Mesenchymal stem cell (in vitro differentiated cells and primary cell): Measurements from ENCODE around the gene MXRA7.
"Not testable (repeated sequence)": the region's sequence is repeated elsewhere in the genome, so short reads cannot be mapped to it uniquely, and the experiment has no call there.

ENCODE experiments used
- DNase-seq: peaks from one replicate; pipeline ENCODE4 v3.0.0-alpha.2; 2013
- H2AFZ ChIP-seq: one replicate; pipeline ENCODE4 v1.6.1; 2013; ENCODE audit warnings: low read depth, mild to moderate bottlenecking, control low read depth, inconsistent platforms, low read length, moderate library complexity
- H2AK5ac ChIP-seq: 2 replicates; pipeline ENCODE4 v1.6.1; 2013; ENCODE audit warnings: low read length, moderate library complexity, mild to moderate bottlenecking, inconsistent platforms; ENCODE audit not compliant: severe bottlenecking
- H2BK120ac ChIP-seq: one replicate; pipeline ENCODE4 v1.6.1; 2013; ENCODE audit warnings: low read depth, mild to moderate bottlenecking, inconsistent platforms, low read length, moderate library complexity
- H2BK12ac ChIP-seq, 2 experiments: one replicate each; pipeline ENCODE4 v1.6.1; 2013; ENCODE audit warnings: inconsistent platforms in 2 of 2, low read length in 2 of 2, mild to moderate bottlenecking in 2 of 2, moderate library complexity in 2 of 2, control low read depth in 1 of 2
- H2BK15ac ChIP-seq: one replicate; pipeline ENCODE4 v1.6.1; 2013; ENCODE audit warnings: mild to moderate bottlenecking, low read depth, inconsistent platforms; ENCODE audit not compliant: poor library complexity, severe bottlenecking
- H2BK5ac ChIP-seq: 2 replicates; pipeline ENCODE4 v1.6.1; 2013; ENCODE audit warnings: low read depth, mild to moderate bottlenecking, low read length, control low read depth, inconsistent platforms; ENCODE audit not compliant: poor library complexity, severe bottlenecking
- H3K14ac ChIP-seq, 2 experiments: one replicate each; pipeline ENCODE4 v1.6.1; 2013; ENCODE audit warnings: inconsistent platforms in 2 of 2, low read length in 2 of 2, control low read depth in 1 of 2, mild to moderate bottlenecking in 1 of 2, moderate library complexity in 1 of 2
- H3K18ac ChIP-seq, 2 experiments: one replicate each; pipeline ENCODE4 v1.6.1; 2013; ENCODE audit warnings: inconsistent platforms in 2 of 2, low read length in 2 of 2, control low read depth in 1 of 2, low read depth in 1 of 2, mild to moderate bottlenecking in 1 of 2
- H3K23ac ChIP-seq, 2 experiments: one replicate each; pipeline ENCODE4 v1.6.1; 2013; ENCODE audit warnings: inconsistent platforms in 2 of 2, low read length in 2 of 2, mild to moderate bottlenecking in 2 of 2, moderate library complexity in 2 of 2, control low read depth in 1 of 2
- H3K27ac ChIP-seq: 2 replicates; pipeline ENCODE4 v1.5.1; 2013; ENCODE audit warnings: mild to moderate bottlenecking, moderate library complexity, low read length, control low read depth, inconsistent platforms; ENCODE audit not compliant: poor library complexity, severe bottlenecking
- H3K27me3 ChIP-seq, 2 experiments: 2 replicates each; pipeline versions ENCODE4 v1.6.1 to v1.7.0; 2013; ENCODE audit warnings: low read length in 2 of 2, mild to moderate bottlenecking in 2 of 2, moderate library complexity in 2 of 2, control low read depth in 1 of 2, inconsistent platforms in 1 of 2; ENCODE audit not compliant: control insufficient read depth in 1 of 2, insufficient read depth in 1 of 2
- H3K36me3 ChIP-seq, 2 experiments: 2 replicates each; pipeline versions ENCODE4 v1.6.1 to v1.7.0; 2013; ENCODE audit warnings: low read length in 2 of 2, control low read depth in 1 of 2, inconsistent platforms in 1 of 2, low read depth in 1 of 2, mild to moderate bottlenecking in 1 of 2; ENCODE audit not compliant: insufficient read depth in 2 of 2, control insufficient read depth in 1 of 2
- H3K4ac ChIP-seq, 2 experiments: one replicate each; pipeline ENCODE4 v1.6.1; 2013; ENCODE audit warnings: inconsistent platforms in 2 of 2, low read length in 2 of 2, mild to moderate bottlenecking in 2 of 2, moderate library complexity in 2 of 2, control low read depth in 1 of 2, low read depth in 1 of 2
- H3K4me1 ChIP-seq: 2 replicates; pipeline ENCODE4 v1.6.1; 2013; ENCODE audit warnings: low read depth, low read length, control low read depth; ENCODE audit not compliant: control insufficient read depth, insufficient read depth
- H3K4me2 ChIP-seq: 2 replicates; pipeline ENCODE4 v1.6.1; 2013; ENCODE audit warnings: low read length, mild to moderate bottlenecking, inconsistent platforms; ENCODE audit not compliant: poor library complexity, severe bottlenecking
- H3K4me3 ChIP-seq, 2 experiments: 2 replicates each; pipeline versions ENCODE4 v1.5.1 to v1.7.0; 2013; ENCODE audit warnings: low read length in 2 of 2, mild to moderate bottlenecking in 2 of 2, control low read depth in 1 of 2, low read depth in 1 of 2; ENCODE audit not compliant: insufficient read depth in 1 of 2
- H3K79me1 ChIP-seq: replicated peaks from 2 replicates; pipeline ENCODE4 v1.6.1; 2013; ENCODE audit warnings: mild to moderate bottlenecking, control low read depth, low read length, inconsistent platforms; ENCODE audit not compliant: poor library complexity, severe bottlenecking
- H3K9ac ChIP-seq: 2 replicates; pipeline ENCODE4 v1.7.0; 2013; ENCODE audit warnings: mild to moderate bottlenecking, low read length, moderate library complexity
- H3K9me3 ChIP-seq: 2 replicates; pipeline ENCODE4 v1.7.0; 2013; ENCODE audit warnings: mild to moderate bottlenecking, low read length; ENCODE audit not compliant: control insufficient read depth
- H4K8ac ChIP-seq: one replicate; pipeline ENCODE4 v1.6.1; 2013; ENCODE audit warnings: inconsistent platforms, mild to moderate bottlenecking, low read length, moderate library complexity
- H4K91ac ChIP-seq: one replicate; pipeline ENCODE4 v1.6.1; 2013; ENCODE audit warnings: mild to moderate bottlenecking, low read length, inconsistent platforms
- WGBS: methylation state at CpG from one replicate; pipeline ENCODE4 v1.1.7; 2013; ENCODE audit warnings: mixed read lengths; 5-methylcytosine and 5-hydroxymethylcytosine counted together

The MXRA7 gene

GRCh38 chr17:76723812-76724211, 13.0 kb upstream of the MXRA7 start:
- H3K4ac ChIP-seq, result no peak overlapping the region
- H3K9me3 ChIP-seq, result no peaks in the 10 kb centered on the region
- peaks cover 15% of the 10 kb centered on the region for H3K4me1 ChIP-seq
- H3K79me1 ChIP-seq, result peaks cover 24% of the 10 kb centered on the region
- no peak overlapping the region for H3K4me3 ChIP-seq
- H2BK12ac ChIP-seq, result no peak overlapping the region
- 98% methylated on average over 5 of the region's 9 CpGs for WGBS
- H2AFZ ChIP-seq, result no peak overlapping the region
- no peak overlapping the region for H2BK15ac ChIP-seq
- no peak overlapping the region for H3K4me2 ChIP-seq
- H3K27ac ChIP-seq, result no peak overlapping the region
- no peak overlapping the region for H3K9ac ChIP-seq
- no peak overlapping the region for H4K91ac ChIP-seq
- no peak for DNase-seq
- no peak overlapping the region for H2BK120ac ChIP-seq
- no peaks in the 10 kb centered on the region for H3K27me3 ChIP-seq
- H2AK5ac ChIP-seq, result no peak overlapping the region
- no peak overlapping the region for H3K23ac ChIP-seq
- peaks cover 51 to 61% of the 10 kb centered on the region in 2 experiments for H3K36me3 ChIP-seq
- no peak overlapping the region for H3K18ac ChIP-seq
- H3K14ac ChIP-seq, result no peak overlapping the region
- H2BK5ac ChIP-seq, result no peak overlapping the region
- H4K8ac ChIP-seq, result no peak overlapping the region

- H2BK5ac ChIP-seq, H2AFZ ChIP-seq, H3K27ac ChIP-seq, H4K91ac ChIP-seq, H3K4ac ChIP-seq, H2BK12ac ChIP-seq, H3K9ac ChIP-seq, H2AK5ac ChIP-seq, H4K8ac ChIP-seq, H3K4me3 ChIP-seq, H3K23ac ChIP-seq, H3K14ac ChIP-seq, H2BK15ac ChIP-seq, DNase-seq, H3K9me3 ChIP-seq, H3K27me3 ChIP-seq, H3K4me2 ChIP-seq, H3K18ac ChIP-seq, H2BK120ac ChIP-seq: not testable (repeated sequence)
- WGBS, result 99% methylated on average over 8 of the region's 8 CpGs
- Histone ChIP-seq H3K4me1 (peaks cover 17% of the 10 kb centered on the region), H3K79me1 (peaks cover 31% of the 10 kb centered on the region), H3K36me3 (peaks cover 60 to 69% of the 10 kb centered on the region in 2 experiments)
These were observed 12.2 kb upstream of the MXRA7 start for GRCh38 chr17:76722977-76723376.

DNA sequence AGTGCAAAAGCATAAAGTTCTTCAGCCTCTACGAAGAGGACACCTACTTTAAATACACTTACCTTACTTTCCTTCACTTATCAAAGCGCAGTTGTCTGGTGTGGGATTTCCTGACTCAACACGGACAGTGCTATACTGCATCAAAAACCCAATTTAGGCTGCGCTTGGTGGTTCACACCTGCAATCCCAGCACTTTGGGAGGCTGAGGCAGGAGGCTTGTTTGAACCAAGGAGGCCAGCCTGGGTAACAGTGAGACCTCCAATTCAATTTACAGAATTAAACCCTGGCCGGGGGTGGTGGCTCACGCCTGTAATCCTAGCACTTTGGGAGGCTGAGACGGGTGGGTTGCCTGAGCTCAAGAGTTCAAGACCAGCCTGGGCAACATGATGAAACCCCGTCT, 11.5 kb upstream of the MXRA7 start:
- Histone ChIP-seq H2AK5ac (no peak overlapping the region), H3K4me2 (no peak overlapping the region), H4K8ac (no peak overlapping the region), H2BK5ac (no peak overlapping the region), H4K91ac (no peak overlapping the region), H3K36me3 (peaks cover 64 to 74% of the 10 kb centered on the region in 2 experiments), H3K18ac (no peak overlapping the region), H2BK120ac (no peak overlapping the region), H3K79me1 (peaks cover 31% of the 10 kb centered on the region), H3K9me3 (no peaks in the 10 kb centered on the region), H3K4ac (no peak overlapping the region), H3K4me1 (peaks cover 12% of the 10 kb centered on the region), H3K27ac (no peak overlapping the region), H2BK15ac (no peak overlapping the region), H3K4me3 (no peak overlapping the region), H3K9ac (no peak overlapping the region), H2AFZ (no peak overlapping the region), H3K14ac (no peak overlapping the region), H3K27me3 (no peaks in the 10 kb centered on the region), H3K23ac (no peak overlapping the region), H2BK12ac (no peak overlapping the region)
- no peak for DNase-seq
- 98% methylated on average over 8 of the region's 8 CpGs for WGBS

DNA sequence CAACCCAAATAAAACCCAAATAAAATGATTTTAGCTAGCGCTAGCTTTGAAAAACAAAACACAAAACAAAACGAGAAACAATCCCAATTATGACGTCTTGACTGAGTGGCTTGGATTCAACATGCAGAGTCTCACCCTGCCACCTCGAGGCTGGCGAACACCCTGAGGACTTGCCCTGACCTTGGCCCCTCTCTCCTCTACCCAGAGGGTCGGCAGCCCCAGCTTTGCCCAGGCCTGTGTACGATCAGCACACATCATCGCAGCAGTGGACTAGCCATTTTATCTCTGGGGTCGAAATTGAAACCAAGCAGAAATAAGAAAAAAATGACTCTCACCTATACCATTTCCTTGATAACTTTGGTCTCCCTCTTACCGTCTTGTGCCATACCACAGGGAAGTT, 10.7 kb upstream of the MXRA7 start:
- Histone ChIP-seq H2BK15ac (no peak overlapping the region), H3K18ac (no peak overlapping the region), H2BK5ac (no peak overlapping the region), H4K8ac (no peak overlapping the region), H2BK12ac (no peak overlapping the region), H3K4me1 (peaks cover 14% of the 10 kb centered on the region), H2AK5ac (no peak overlapping the region), H3K36me3 (peaks cover 64 to 79% of the 10 kb centered on the region in 2 experiments), H3K4me3 (no peak overlapping the region), H3K27me3 (no peaks in the 10 kb centered on the region), H3K9ac (no peak overlapping the region), H3K4me2 (no peak overlapping the region), H2AFZ (no peak overlapping the region), H3K9me3 (no peaks in the 10 kb centered on the region), H3K14ac (no peak overlapping the region), H4K91ac (no peak overlapping the region), H3K79me1 (peaks cover 31% of the 10 kb centered on the region), H2BK120ac (no peak overlapping the region), H3K27ac (no peak overlapping the region), H3K23ac (no peak overlapping the region), H3K4ac (no peak overlapping the region)
- DNase-seq, result no peak
- 95% methylated on average over 10 of the region's 10 CpGs for WGBS
